HG03558 (cell line): ENCODE measurements around the gene MRPL4.
"Not testable (repeated sequence)": the region's sequence is repeated elsewhere in the genome, so short reads cannot be mapped to it uniquely, and the experiment has no call there.

Source experiments
- ATAC-seq: cut with Tn5 transposase; IDR thresholded peaks from one replicate; pipeline ENCODE4 v1.9.1; 2021; ENCODE audit warnings: moderate number of reproducible peaks; ENCODE audit not compliant: unreplicated experiment; ENCODE audit errors: extremely low read depth

MRPL4 gene

DNA sequence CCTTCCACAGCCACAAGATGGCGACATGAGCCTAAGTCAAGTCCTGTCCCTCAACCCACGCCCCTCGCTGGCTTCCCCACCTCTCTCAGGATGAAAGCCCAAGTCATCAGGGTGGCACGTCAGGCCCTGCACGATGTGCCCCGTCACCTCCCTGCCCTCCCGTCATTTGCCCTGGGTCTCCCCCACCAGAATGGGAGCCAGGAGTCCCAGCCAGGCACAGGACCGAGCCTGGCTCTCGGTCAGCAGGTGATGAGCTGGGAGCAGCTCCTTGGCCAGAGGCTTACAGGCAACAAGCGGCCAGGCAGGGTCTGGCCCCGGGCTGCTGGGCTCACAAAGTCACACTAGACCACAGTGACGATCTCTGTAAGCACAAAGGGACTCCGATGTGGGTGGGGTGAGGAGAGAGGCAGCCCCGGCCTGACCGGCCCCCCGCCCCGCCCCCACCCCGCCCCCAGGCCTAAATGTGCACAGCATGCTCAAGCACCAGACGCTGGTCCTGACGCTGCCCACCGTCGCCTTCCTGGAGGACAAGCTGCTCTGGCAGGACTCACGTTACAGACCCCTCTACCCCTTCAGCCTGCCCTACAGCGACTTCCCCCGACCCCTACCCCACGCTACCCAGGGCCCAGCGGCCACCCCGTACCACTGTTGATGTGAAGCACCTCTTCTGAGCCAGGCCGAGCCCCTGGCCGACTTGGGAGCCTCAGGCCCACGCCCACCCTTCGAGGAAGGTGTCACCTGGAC, 7.3 kb downstream of the MRPL4 start:
- ATAC-seq: no peak

DNA sequence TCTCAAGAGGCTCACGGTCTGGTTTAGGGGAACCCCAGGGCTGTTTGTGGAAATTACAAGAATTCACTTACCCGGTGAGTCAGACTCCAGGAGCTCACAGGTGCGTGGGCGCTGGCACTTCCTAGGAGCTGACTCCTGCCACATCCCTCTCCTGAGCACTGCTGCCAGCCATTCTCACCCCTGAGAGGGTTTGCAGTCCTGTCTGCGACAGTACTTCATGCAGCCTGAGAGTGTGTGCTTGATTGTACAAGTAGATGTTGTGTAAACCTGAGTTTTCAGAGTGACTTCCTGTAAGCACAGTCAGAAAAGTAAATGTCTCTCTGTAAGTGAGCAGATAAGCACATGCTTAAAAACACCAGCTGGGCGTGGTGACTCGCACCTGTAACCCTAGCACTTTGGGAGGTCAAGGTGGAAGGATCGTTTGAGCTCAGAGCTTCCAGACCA, 8.1 kb downstream of the MRPL4 start:
- ATAC-seq: no peak

DNA sequence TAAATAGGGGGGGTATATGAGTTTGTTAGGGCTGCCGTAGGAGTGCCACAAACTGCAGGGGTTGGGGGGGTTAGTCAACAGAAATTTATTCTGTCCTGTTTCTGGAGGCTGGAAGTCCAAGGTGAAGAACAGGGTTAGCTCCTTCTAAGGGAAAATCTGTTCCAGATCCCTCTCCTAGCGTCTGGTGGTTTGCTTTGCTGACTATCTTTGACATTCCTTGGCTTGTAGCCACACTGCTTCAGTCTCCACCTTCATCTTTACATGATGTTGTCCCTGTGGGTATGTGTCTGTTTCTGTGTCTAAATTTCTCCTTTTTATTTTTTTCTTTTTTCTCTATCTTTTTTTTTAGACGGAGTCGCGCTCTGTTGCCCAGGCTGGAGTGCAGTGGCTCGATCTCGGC, 10.8 kb downstream of the MRPL4 start:
- no peak for ATAC-seq

DNA sequence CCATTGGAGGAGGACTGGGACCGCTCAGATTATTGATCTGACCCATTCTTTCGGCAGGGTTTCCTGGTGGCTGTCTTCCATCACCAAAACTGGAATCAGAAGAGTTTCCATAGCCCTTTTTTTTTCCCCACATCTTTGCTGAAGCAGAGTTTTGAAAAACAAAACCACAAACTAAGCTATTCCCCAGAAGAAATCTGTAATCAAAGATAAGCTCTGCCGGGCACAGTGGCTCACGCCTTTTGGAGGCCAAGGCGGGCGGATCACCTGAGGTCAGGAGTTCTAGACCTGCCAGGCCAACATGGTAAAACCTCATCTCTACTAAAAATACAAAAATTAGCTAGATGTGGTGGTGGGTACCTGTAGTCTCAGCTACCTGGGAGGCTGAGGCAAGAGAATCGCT, 14.7 kb downstream of the MRPL4 start:
- ATAC-seq: no peak

DNA sequence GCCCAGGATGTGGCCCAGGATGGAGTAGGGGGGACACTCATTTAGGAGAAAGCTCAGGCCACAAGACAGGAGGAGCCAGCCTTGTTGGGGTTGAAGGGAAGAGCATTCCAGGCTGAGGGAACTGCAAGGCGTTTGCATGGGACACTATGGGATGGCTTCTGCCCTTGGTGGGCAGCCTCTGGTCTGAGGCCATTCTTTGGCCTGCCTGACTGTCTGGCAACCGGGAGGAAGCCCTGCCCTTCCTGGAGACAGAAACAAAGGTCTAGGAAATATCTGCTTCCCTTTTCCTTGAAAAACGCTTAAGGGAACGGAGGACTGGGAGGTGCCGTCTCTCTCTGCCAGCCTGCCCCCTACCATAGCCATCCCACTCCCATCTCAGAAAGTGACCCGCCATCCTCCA, 16.1 kb downstream of the MRPL4 start:
- no peak for ATAC-seq

DNA sequence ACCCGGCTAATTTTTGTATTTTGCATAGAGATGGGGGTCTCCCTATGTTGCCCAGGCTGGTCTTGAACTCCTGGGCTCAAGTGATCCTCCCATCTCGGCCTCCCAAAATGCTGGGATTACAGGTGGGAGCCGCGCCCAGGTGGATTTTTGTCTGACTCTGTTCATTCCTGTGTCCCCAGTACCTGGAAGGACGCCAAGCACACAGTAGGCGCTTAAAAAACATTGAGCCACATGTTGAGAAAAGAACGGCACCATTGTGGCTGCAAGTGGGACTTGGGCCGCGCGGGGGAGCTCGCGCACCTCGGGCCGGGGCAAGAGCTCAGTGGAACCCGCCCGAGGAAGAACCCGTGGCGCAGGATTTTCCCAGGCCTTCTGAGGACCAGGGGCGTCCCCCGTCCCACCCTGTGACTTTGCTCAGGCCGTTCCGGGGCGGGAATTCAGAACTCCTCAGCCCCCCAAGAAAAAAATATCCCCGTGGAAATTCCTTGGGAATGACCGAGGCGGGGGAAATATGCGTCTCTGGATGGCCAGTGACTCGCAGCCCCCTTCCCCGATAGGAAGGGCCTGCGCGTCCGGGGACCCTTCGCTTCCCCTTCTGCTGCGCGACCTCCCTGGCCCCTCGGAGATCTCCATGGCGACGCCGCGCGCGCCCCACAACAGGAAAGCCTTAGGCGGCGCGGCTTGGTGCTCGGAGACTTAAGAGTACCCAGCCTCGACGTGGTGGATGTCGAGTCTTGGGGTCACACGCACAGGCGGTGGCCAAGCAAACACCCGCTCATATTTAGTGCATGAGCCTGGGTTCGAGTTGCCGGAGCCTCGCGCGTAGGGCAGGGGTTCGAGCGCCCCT, 17.5 kb downstream of the MRPL4 start:
- no peak for ATAC-seq

DNA sequence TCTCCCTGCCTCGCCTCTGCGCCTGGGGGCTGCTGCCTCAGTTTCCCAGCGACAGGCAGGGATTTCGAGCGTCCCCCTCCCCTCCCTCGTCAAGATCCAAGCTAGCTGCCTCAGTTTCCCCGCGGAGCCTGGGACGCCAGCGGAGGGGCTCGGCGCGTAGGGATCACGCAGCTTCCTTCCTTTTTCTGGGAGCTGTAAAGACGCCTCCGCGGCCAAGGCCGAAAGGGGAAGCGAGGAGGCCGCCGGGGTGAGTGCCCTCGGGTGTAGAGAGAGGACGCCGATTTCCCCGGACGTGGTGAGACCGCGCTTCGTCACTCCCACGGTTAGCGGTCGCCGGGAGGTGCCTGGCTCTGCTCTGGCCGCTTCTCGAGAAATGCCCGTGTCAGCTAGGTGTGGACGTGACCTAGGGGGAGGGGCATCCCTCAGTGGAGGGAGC, 18.2 kb downstream of the MRPL4 start:
- no peak for ATAC-seq

DNA sequence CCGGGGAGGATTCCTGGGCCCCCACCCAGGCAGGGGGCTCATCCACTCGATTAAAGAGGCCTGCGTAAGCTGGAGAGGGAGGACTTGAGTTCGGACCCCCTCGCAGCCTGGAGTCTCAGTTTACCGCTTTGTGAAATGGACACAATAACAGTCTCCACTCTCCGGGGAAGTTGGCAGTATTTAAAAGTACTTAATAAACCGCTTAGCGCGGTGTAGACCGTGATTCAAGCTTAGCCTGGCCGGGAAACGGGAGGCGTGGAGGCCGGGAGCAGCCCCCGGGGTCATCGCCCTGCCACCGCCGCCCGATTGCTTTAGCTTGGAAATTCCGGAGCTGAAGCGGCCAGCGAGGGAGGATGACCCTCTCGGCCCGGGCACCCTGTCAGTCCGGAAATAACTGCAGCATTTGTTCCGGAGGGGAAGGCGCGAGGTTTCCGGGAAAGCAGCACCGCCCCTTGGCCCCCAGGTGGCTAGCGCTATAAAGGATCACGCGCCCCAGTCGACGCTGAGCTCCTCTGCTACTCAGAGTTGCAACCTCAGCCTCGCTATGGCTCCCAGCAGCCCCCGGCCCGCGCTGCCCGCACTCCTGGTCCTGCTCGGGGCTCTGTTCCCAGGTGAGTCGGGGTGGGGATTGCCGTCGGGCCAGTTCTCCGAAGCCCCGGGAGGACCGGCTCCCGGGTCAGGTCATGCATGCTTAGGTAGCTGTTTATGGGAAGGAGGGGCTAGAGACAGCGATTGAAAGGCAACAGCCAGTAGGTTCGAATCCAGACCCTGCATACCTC, 18.8 kb downstream of the MRPL4 start, which contains the start of gene ICAM1:
TSS of gene ICAM1 (plus strand) at position 505 of the 779 bp plus-strand sequence. CDS start at position 545, 40 bp downstream.
- ATAC-seq: no peak

DNA sequence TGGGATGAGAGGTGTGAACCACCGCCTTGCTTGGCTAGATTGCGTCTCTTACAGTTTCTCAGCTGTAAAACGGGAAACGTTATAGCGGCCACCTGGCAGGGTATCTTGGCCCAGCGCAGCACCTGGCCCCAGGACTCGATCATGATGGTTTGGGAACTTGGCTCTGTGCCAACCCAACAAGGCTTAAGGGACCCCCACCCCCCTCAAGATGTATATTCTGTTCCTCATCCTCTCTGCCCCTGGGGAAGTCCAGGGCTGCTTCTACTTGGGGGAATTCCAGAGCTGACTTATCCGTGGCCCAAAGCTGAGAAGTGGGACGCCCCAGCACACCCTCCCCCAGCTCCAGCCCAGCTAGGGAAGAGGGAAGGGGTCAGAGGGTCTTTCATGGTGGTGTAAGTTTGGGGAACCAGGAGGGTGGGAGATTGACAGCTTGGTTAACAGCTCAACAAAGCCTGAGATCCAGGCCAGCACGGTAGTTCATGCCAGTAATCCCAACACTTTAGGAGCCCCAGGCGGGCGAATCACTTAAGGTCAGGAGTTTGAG, 19.6 kb downstream of the MRPL4 start:
- ATAC-seq: no peak

DNA sequence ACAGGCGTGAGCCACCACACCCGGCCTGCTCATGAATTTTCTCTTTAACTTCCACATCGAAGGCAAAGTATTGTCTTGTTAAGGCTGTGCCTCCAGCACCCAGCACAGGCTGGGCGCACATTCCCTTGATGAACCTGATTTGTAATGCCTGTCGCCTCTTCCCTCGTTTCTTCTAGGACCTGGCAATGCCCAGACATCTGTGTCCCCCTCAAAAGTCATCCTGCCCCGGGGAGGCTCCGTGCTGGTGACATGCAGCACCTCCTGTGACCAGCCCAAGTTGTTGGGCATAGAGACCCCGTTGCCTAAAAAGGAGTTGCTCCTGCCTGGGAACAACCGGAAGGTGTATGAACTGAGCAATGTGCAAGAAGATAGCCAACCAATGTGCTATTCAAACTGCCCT, 22.6 kb downstream of the MRPL4 start:
- no peak for ATAC-seq

DNA sequence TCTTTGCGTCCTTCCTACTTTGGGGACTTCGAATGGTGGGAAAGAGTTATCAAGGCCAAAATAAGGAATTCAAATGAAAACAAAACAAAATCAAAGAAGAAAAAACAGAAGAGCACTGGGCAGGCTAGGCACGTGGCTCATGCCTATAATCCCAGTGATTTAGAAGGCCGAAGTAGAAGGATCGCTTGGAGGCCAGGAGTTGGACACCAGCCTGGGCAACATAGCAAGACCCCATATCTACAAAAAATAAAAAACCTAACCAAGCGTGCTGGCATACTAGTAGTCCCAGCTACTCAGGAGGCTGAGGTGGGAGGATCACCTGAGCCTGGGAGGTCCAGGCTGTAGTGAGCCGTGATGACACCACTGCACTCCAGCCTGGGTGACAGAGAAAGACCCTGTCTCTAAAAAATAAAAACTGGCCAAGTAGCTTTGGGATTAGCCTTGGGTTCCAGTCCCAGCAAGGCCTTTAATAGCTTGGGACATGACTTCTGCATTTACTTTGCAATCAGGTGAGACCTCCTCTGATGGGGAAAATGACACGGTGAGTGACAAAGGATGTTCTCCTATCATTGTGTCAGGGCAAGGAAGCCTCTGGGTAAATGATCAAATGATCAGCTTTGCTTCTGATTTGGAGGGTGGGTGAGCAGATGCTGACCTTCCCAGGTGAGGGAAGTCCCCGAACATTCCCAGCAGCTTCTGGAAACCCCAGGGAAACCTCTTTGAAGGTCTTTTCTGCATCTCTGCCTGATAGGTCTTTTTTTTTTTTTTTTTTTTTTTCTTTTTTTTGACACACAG, 26.0 kb downstream of the MRPL4 start:
- no peak for ATAC-seq

DNA sequence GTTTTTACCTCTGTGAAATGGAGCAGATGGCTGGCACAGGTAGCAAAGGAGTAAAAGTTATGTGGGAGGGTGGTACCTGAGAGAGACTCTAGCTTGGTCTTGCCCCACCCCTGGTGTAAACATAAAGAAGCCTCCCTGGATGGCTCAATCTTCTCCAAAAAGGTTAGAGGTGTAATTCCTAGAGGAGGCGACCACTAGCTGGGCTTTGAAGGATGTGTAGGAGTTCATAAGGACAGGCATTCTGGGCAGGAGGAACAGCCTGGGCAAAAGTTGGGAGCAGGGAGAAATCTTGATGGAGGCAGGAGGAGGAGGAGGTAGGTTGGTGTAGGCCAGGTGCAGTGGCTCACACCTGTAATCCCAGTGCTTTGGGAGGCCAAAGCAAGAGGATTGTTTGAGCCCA, 26.9 kb downstream of the MRPL4 start:
- no peak for ATAC-seq

DNA sequence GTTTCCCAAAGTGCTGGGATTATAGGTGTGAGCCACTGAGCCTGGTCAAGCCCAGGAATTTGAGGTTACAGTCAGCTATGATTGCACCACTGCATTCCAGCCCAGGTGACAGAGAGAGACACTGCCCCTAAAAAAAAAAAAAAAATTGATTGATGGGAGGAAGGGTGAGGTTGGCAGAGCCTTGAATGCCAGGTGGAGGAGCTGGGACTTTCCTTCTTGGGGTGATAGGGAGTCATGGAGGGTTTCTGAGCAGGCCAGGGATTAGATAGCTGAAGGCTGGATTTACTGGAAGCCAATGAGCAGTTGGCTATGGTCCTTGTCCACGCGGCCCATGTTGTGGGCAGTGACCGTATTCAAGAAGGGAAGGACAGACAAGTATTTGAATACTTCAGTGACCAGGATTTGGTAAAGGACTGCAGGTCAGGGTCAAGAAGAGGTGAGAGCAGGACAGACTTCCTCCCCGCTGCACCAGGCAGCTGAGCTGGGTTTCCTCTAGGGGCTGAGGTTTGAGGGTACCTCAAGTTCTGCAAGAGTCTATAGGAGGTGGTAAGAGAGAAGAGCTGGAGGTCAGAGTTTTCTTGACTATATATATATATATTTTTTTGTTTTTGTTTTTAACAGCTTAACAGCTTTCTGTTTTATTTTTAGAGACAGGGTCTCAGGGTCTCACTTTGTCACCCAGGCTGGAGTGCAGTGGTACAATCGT, 27.9 kb downstream of the MRPL4 start:
- no peak for ATAC-seq

DNA sequence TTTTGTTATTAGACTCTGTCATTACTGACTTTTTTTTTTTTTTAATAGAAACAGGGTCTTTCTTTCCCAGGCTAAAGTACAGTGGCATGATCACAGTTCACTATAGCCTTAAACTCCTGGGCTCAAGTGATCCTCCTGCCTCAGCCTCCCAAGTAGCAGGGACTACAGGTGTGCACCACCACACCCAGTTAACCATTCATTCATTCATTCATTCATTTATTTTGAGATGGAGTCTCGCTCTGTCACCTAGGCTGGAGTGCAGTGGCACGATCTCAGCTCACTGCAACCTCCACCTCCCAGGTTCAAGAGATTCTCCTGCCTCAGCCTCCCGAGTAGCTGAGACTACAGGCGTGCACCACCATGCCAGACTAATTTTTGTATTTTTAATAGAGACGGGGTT, 30.0 kb downstream of the MRPL4 start:
- ATAC-seq: not testable (repeated sequence)

DNA sequence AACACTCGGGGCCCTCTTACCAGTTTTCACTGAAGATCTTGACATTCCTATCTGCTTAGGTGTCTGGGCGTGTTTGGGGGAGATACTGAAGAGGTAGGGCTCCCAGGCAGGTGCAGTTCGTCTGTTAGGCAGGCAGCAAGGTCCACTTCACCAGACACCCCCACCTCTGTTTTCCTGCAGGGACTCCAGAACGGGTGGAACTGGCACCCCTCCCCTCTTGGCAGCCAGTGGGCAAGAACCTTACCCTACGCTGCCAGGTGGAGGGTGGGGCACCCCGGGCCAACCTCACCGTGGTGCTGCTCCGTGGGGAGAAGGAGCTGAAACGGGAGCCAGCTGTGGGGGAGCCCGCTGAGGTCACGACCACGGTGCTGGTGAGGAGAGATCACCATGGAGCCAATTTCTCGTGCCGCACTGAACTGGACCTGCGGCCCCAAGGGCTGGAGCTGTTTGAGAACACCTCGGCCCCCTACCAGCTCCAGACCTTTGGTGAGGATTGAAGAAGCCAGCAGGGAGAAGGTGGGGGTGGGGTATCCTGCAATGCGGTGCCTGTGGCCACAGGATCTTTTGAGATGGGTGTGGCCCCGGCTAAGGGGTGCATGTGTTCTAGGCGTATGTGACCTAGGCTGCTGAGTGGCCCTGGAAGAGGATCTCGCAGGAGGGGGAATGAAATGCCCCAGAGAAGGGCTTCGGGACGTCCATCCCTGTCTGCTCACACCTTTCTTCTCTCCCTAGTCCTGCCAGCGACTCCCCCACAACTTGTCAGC, 31.5 kb downstream of the MRPL4 start:
- ATAC-seq: no peak

DNA sequence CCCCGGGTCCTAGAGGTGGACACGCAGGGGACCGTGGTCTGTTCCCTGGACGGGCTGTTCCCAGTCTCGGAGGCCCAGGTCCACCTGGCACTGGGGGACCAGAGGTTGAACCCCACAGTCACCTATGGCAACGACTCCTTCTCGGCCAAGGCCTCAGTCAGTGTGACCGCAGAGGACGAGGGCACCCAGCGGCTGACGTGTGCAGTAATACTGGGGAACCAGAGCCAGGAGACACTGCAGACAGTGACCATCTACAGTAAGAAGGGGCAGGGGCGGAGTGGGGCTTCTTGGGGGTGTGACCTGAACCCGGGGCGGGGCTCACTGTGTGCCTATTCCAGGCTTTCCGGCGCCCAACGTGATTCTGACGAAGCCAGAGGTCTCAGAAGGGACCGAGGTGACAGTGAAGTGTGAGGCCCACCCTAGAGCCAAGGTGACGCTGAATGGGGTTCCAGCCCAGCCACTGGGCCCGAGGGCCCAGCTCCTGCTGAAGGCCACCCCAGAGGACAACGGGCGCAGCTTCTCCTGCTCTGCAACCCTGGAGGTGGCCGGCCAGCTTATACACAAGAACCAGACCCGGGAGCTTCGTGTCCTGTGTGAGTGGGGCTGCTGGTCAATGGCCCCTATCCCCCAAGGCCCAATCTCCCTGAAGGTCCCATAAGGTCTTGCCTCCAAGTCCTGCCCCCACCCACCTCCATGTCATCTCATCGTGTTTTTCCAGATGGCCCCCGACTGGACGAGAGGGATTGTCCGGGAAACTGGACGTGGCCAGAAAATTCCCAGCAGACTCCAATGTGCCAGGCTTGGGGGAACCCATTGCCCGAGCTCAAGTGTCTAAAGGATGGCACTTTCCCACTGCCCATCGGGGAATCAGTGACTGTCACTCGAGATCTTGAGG, 32.3 kb downstream of the MRPL4 start:
- ATAC-seq: no peak

DNA sequence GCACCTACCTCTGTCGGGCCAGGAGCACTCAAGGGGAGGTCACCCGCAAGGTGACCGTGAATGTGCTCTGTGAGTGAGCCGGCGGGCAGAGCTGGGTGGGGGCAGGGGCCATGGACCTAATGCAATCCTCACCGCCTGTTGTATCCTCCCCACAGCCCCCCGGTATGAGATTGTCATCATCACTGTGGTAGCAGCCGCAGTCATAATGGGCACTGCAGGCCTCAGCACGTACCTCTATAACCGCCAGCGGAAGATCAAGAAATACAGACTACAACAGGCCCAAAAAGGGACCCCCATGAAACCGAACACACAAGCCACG, 32.9 kb downstream of the MRPL4 start:
- no peak for ATAC-seq
